NCI-H1436 (cell line): ENCODE data around the gene TM9SF4.
"Not testable (repeated sequence)": the region's sequence is repeated elsewhere in the genome, so short reads cannot be mapped to it uniquely, and the experiment has no call there.

ENCODE experiments used
- DNase-seq: peaks from one replicate; lab custom pipeline; 2025; lab: John Stamatoyannopoulos, UW

The TM9SF4 gene

GRCh38 chr20:32091888-32092346, 17.6 kb upstream of the TM9SF4 start:
- DNase-seq, result peak; percentile 71

- no peak for DNase-seq
Observed at GRCh38 chr20:32098786-32099185, 10.7 kb upstream of the TM9SF4 start.

- no peak for DNase-seq
Observed at GRCh38 chr20:32108814-32109391, 611 bp upstream of the TM9SF4 start.

- no peak for DNase-seq
Observed at GRCh38 chr20:32110173-32110704, 725 bp downstream of the TM9SF4 start.

GRCh38 chr20:32110727-32111126, 1.2 kb downstream of the TM9SF4 start:
- DNase-seq, result no peak

GRCh38 chr20:32111156-32111686, 1.7 kb downstream of the TM9SF4 start:
- no peak for DNase-seq

- DNase-seq, result no peak
Observed at GRCh38 chr20:32111753-32112152, 2.2 kb downstream of the TM9SF4 start.

- no peak for DNase-seq
Observed at GRCh38 chr20:32112841-32113240, 3.3 kb downstream of the TM9SF4 start.

- DNase-seq, result no peak
Observed at GRCh38 chr20:32113591-32114260, 4.2 kb downstream of the TM9SF4 start.

GRCh38 chr20:32114305-32114960, 4.9 kb downstream of the TM9SF4 start:
- no peak for DNase-seq

- DNase-seq, result no peak
Observed at GRCh38 chr20:32115211-32115767, 5.8 kb downstream of the TM9SF4 start.

GRCh38 chr20:32116079-32116521, 6.6 kb downstream of the TM9SF4 start:
- DNase-seq, result no peak

- not testable (repeated sequence) for DNase-seq
Observed at GRCh38 chr20:32116796-32117195, 7.3 kb downstream of the TM9SF4 start.

- not testable (repeated sequence) for DNase-seq
Observed at GRCh38 chr20:32118427-32118826, 8.9 kb downstream of the TM9SF4 start.

- no peak for DNase-seq
Observed at GRCh38 chr20:32119734-32120133, 10.2 kb downstream of the TM9SF4 start.

GRCh38 chr20:32121908-32122307, 12.4 kb downstream of the TM9SF4 start:
- DNase-seq, result not testable (repeated sequence)

GRCh38 chr20:32123088-32123487, 13.6 kb downstream of the TM9SF4 start:
- DNase-seq, result no peak

- no peak for DNase-seq
Observed at GRCh38 chr20:32124916-32125454, 15.5 kb downstream of the TM9SF4 start.

- DNase-seq, result no peak
Observed at GRCh38 chr20:32125506-32125905, 16.0 kb downstream of the TM9SF4 start.

- no peak for DNase-seq
Observed at GRCh38 chr20:32126919-32127318, 17.4 kb downstream of the TM9SF4 start.

GRCh38 chr20:32127347-32127746, 17.8 kb downstream of the TM9SF4 start:
- DNase-seq, result no peak

GRCh38 chr20:32128167-32128566, 18.7 kb downstream of the TM9SF4 start:
- no peak for DNase-seq
